GM12878 (cell line): ENCODE results near the gene ACOT7. TPM values are rescaled to one million over a fixed set of nuclear protein-coding genes. Genes with fewer than 3 reads are reported as not detected.

ENCODE experiments used
- ATAC-seq: fragments of 200-7000 bp; cut with Tn5 transposase; 3 replicates; pipeline ENCODE4 v1.9.1; 2020; ENCODE audit warnings: mild to moderate bottlenecking, moderate library complexity
- BruUV-seq: library from RNA; stranded (reverse); fragments of 400-500 nt; replicated peaks from 2 replicates; lab custom pipeline; 2021; lab: Mats Ljungman, UMichigan
- CTCF ChIA-PET: fragments of 300-600 bp; sonication (Branson Sonifier 250); formaldehyde crosslinking; extraction: SDS; loops from one replicate; lab custom pipeline; 2021; ENCODE audit warnings: inconsistent platforms; lab: Yijun Ruan, JAX
- POLR2A ChIA-PET: fragments of 350-600 bp; formaldehyde crosslinking; extraction: SDS; loops from one replicate; lab custom pipeline; 2021; ENCODE audit warnings: inconsistent platforms; lab: Charles Lee
- RAD21 ChIA-PET: fragments of 300-600 bp; sonication (Branson Sonifier 250); formaldehyde crosslinking; loops from one replicate; lab custom pipeline; 2023; ENCODE audit warnings: antibody characterized with exemption; ENCODE audit not compliant: unreplicated experiment; lab: Charles Lee
- SMC1A ChIA-PET: fragments of 300-600 bp; sonication (Branson Sonifier 250); formaldehyde crosslinking; loops from one replicate; lab custom pipeline; 2023; ENCODE audit not compliant: unreplicated experiment, uncharacterized antibody; lab: Charles Lee
- DNase-seq: peaks from one replicate; pipeline ENCODE4 v3.0.0-alpha.2; 2011; ENCODE audit warnings: low read depth, low spot score
- FAIRE-seq: peaks from 3 replicates; lab custom pipeline; 2011; peaks lifted over from hg19 to GRCh38; lab: Jason Lieb, UNC
- H2AFZ ChIP-seq: 2 replicates; pipeline ENCODE4 v1.6.0; 2011; ENCODE audit warnings: low read depth, low read length, control low read depth; ENCODE audit not compliant: control insufficient read depth
- H3K27ac ChIP-seq: 2 replicates; pipeline ENCODE4 v1.5.1; 2011; ENCODE audit warnings: control low read depth; ENCODE audit not compliant: control insufficient read depth, insufficient read depth
- H3K27me3 ChIP-seq, 2 experiments: replicated peaks in 1 of 2; 2 replicates each; pipeline versions ENCODE4 v1.6.0 to v1.6.1; 2011; ENCODE audit warnings: low read length in 1 of 2; ENCODE audit not compliant: control insufficient read depth in 2 of 2, insufficient read depth in 2 of 2
- H3K36me3 ChIP-seq, 2 experiments: 2 replicates each; pipeline ENCODE4 v1.5.1; 2011; ENCODE audit warnings: low read length in 1 of 2; ENCODE audit not compliant: control insufficient read depth in 2 of 2, insufficient read depth in 2 of 2
- H3K4me1 ChIP-seq: 2 replicates; pipeline ENCODE4 v1.6.1; 2011; ENCODE audit warnings: mild to moderate bottlenecking, low read length, moderate library complexity, mixed read lengths; ENCODE audit not compliant: control insufficient read depth, insufficient read depth
- H3K4me2 ChIP-seq: 2 replicates; pipeline ENCODE4 v1.6.0; 2011; ENCODE audit warnings: control low read depth; ENCODE audit not compliant: control insufficient read depth, insufficient read depth
- H3K4me3 ChIP-seq: fragments of 200-600 bp; sonication (generic); 2 replicates; pipeline ENCODE4 v1.5.1; 2016
- H3K79me2 ChIP-seq: 2 replicates; pipeline ENCODE4 v1.6.0; 2011; ENCODE audit warnings: low read length; ENCODE audit not compliant: control insufficient read depth, insufficient read depth
- H3K9ac ChIP-seq: 2 replicates; pipeline ENCODE4 v1.8.0; 2011; ENCODE audit warnings: low read length, control low read depth, mixed read lengths; ENCODE audit not compliant: control insufficient read depth, insufficient read depth
- H3K9me3 ChIP-seq: replicated peaks from 3 replicates; pipeline ENCODE4 v1.5.1; 2011; ENCODE audit warnings: mild to moderate bottlenecking, low read length; ENCODE audit not compliant: control insufficient read depth, insufficient read depth
- H4K20me1 ChIP-seq: 2 replicates; pipeline ENCODE4 v1.6.0; 2011; ENCODE audit not compliant: control insufficient read depth, insufficient read depth
- EZH2 ChIP-seq: IDR thresholded peaks from 2 replicates; pipeline ENCODE4 v1.6.1; 2012; ENCODE audit warnings: low read depth, mild to moderate bottlenecking, control low read depth, inconsistent platforms, low read length, borderline replicate concordance; ENCODE audit not compliant: control insufficient read depth
- WGBS: methylation state at CpG from one replicate; pipeline ENCODE4 v1.1.6; 2016; ENCODE audit warnings: low lambda C conversion rate; ENCODE audit not compliant: insufficient replicate concordance, insufficient coverage; ENCODE audit errors: missing lambda C conversion rate; 5-methylcytosine and 5-hydroxymethylcytosine counted together
- in situ Hi-C: fragments of 300-500 bp; cut with MboI; formaldehyde crosslinking; loops from 9 replicates; pipeline ENCODE4 v1.14.3; 2018; ENCODE audit warnings: mixed read lengths
- intact Hi-C: fragments of 100-400 bp; cut with micrococcal nuclease; formaldehyde crosslinking; loops from one replicate; pipeline ENCODE4 v1.14.2; 2022; ENCODE audit not compliant: unreplicated experiment
- polyA plus RNA-seq, 11 experiments: library from polyadenylated mRNA; depleted of rRNA in 4 of 11; unstranded in 6 of 11; stranded (reverse) in 5 of 11; fragments of >200 nt; fragmentation: Nextera tagmentation in 4 of 11; fragmentation: Illumina TruSeq in 1 of 11; extraction: Ambion mirVana in 4 of 11; extraction: Trizol in 1 of 11; gene quantifications; 1 replicate in 1 of 11; 2 replicates in 10 of 11; pipeline versions ENCODE4 v1.2.1 to v1.2.3, GENCODE V29; 2011 to 2016; ENCODE audit warnings: inconsistent platforms in 2 of 11, missing spikeins in 2 of 11, low read depth in 1 of 11
- total RNA-seq, 4 experiments: library from RNA; depleted of rRNA in 3 of 4; stranded (reverse); fragments of >200 nt in 3 of 4; fragmentation: Illumina TruSeq in 1 of 4; extraction: Trizol in 1 of 4; gene quantifications; 2 replicates each; pipeline versions ENCODE4 v1.2.1 to v1.2.3, GENCODE V29; 2013 to 2021
- TF ChIP-seq, protein P1 (sequence below): fragments of 450-650 bp; IDR thresholded peaks from 2 replicates; pipeline ENCODE4 v1.6.1; 2016; ENCODE audit warnings: mild to moderate bottlenecking

The ACOT7 gene
- total and polyA plus RNA-seq, 10 of the 15 experiments (the other 5 are each of a cell fraction or from before 2014, with no cell fraction given), result 8.9 to 206 (median 61.2) TPM

GRCh38 chr1:6424000-6424565 lies 30.5 kb upstream of the ACOT7 start:
- intact Hi-C loops (no loop called here), in situ Hi-C loops (no loop called here)
- 16% methylated on average over 35 of the region's 35 CpGs for WGBS
- Histone ChIP-seq H3K4me3 (no peak overlapping the region), H3K9me3 (no peaks in the 10 kb centered on the region), H4K20me1 (no peaks in the 10 kb centered on the region; the same call in 1 of the 2 replicates), H3K27ac (no peak overlapping the region), H2AFZ (no peak overlapping the region), H3K4me2 (peak overlapping the region; percentile 38; the same call in 1 of the 2 replicates), H3K9ac (no peak overlapping the region), H3K36me3 (no peaks in the 10 kb centered on the region), H3K4me1 (peaks cover 10% of the 10 kb centered on the region), H3K27me3 (peaks cover 16 to 18% of the 10 kb centered on the region in 2 experiments; a peak in 3 of 4 replicates), H3K79me2 (no peaks in the 10 kb centered on the region)
- ChIA-PET RAD21 (interaction anchor here (1.2 to 3.9 kb wide), 2 partner anchors 14 to 17 kb away, joined by 3 to 44 read pairs; no protein-coding TSS in a partner anchor), CTCF (interaction anchor here (1.0 to 10.9 kb wide), 13 partner anchors 9 to 177 kb away, joined by 3 to 137 read pairs (median 4); no protein-coding TSS in a partner anchor), SMC1A (interaction anchor here (1.1 to 2.3 kb wide), 3 partner anchors 10 to 57 kb away, joined by 3 to 17 read pairs (median 5); no protein-coding TSS in a partner anchor), POLR2A (interaction anchor here (1.3 kb wide), 1 partner anchor 14 kb away, joined by 3 read pairs; no protein-coding TSS in a partner anchor)
- no TSS peak for BruUV-seq
- no peak for DNase-seq
- ATAC-seq, result no peak
- no peak for FAIRE-seq
- TF ChIP-seq, protein P1, sequence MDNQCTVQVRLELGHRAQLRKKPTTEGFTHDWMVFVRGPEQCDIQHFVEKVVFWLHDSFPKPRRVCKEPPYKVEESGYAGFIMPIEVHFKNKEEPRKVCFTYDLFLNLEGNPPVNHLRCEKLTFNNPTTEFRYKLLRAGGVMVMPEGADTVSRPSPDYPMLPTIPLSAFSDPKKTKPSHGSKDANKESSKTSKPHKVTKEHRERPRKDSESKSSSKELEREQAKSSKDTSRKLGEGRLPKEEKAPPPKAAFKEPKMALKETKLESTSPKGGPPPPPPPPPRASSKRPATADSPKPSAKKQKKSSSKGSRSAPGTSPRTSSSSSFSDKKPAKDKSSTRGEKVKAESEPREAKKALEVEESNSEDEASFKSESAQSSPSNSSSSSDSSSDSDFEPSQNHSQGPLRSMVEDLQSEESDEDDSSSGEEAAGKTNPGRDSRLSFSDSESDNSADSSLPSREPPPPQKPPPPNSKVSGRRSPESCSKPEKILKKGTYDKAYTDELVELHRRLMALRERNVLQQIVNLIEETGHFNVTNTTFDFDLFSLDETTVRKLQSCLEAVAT, result no peak
- TF ChIP-seq EZH2, result 0 out of 2 replicates have a peak, but pooled peaks have one; percentile 30
